Epidermal melanocyte (primary cell): ENCODE data around the gene AVEN.
"Not testable (repeated sequence)": the region's sequence is repeated elsewhere in the genome, so short reads cannot be mapped to it uniquely, and the experiment has no call there.

Source experiments
- DNase-seq: peaks from one replicate; pipeline ENCODE4 v3.0.0; 2011; ENCODE audit warnings: low spot score; ENCODE audit not compliant: insufficient read length

AVEN gene

GRCh38 chr15:33852094-33852493 is 186.9 kb downstream of the AVEN start:
- no peak for DNase-seq

GRCh38 chr15:33851079-33851478 is 187.9 kb downstream of the AVEN start:
- DNase-seq, result no peak

- no peak for DNase-seq
Observed at GRCh38 chr15:33848011-33848410, 191.0 kb downstream of the AVEN start.

GRCh38 chr15:33846862-33847261 is 192.1 kb downstream of the AVEN start:
- no peak for DNase-seq

GRCh38 chr15:33846142-33846541 is 192.9 kb downstream of the AVEN start:
- DNase-seq, result no peak

- no peak for DNase-seq
Observed at GRCh38 chr15:33844597-33844996, 194.4 kb downstream of the AVEN start.

GRCh38 chr15:33844186-33844585 is 194.8 kb downstream of the AVEN start:
- DNase-seq, result no peak

GRCh38 chr15:33840615-33841014 is 198.4 kb downstream of the AVEN start:
- DNase-seq, result no peak

GRCh38 chr15:33839540-33839939 is 199.5 kb downstream of the AVEN start:
- DNase-seq, result no peak

GRCh38 chr15:33837294-33837693 is 201.7 kb downstream of the AVEN start:
- no peak for DNase-seq

- DNase-seq, result no peak
Observed at GRCh38 chr15:33834892-33835743, 203.9 kb downstream of the AVEN start.

- DNase-seq, result no peak
Observed at GRCh38 chr15:33831646-33832045, 207.4 kb downstream of the AVEN start.

- no peak for DNase-seq
Observed at GRCh38 chr15:33830351-33830750, 208.7 kb downstream of the AVEN start.

- DNase-seq, result no peak
Observed at GRCh38 chr15:33826201-33826600, 212.8 kb downstream of the AVEN start.

- DNase-seq, result no peak
Observed at GRCh38 chr15:33825453-33825852, 213.6 kb downstream of the AVEN start.

- DNase-seq, result no peak
Observed at GRCh38 chr15:33823119-33823518, 215.9 kb downstream of the AVEN start.

- no peak for DNase-seq
Observed at GRCh38 chr15:33822479-33822878, 216.5 kb downstream of the AVEN start.

GRCh38 chr15:33819499-33819898 is 219.5 kb downstream of the AVEN start:
- DNase-seq, result not testable (repeated sequence)
